Endothelial cell of umbilical vein (primary cell): ENCODE data around the gene NCAPG. TPM values are rescaled to one million over a fixed set of nuclear protein-coding genes. Genes with fewer than 3 reads are reported as not detected.

ENCODE experiments used
- BruUV-seq: library from RNA; stranded (reverse); fragments of 400-500 nt; replicated peaks from 2 replicates; lab custom pipeline; 2021; lab: Mats Ljungman, UMichigan
- CTCF ChIA-PET: fragments of 300-600, 350-600 bp; sonication (Branson Sonifier 250); formaldehyde crosslinking; loops from one replicate; lab custom pipeline; 2021; ENCODE audit warnings: antibody characterized with exemption, inconsistent platforms; lab: Charles Lee
- POLR2A ChIA-PET: fragments of 300-600, 350-600 bp; sonication (Branson Sonifier 250); formaldehyde crosslinking; loops from one replicate; lab custom pipeline; 2021; ENCODE audit warnings: antibody characterized with exemption, inconsistent platforms; lab: Charles Lee
- DNase-seq: peaks from one replicate; pipeline ENCODE4 v3.0.0-alpha.2; 2011; ENCODE audit warnings: low read depth, low spot score
- FAIRE-seq: peaks from 2 replicates; lab custom pipeline; 2011; peaks lifted over from hg19 to GRCh38; lab: Jason Lieb, UNC
- H2AFZ ChIP-seq: 2 replicates; pipeline ENCODE4 v1.6.0; 2012; ENCODE audit warnings: low read depth, low read length, control low read depth, inconsistent platforms
- H3K27ac ChIP-seq: 2 replicates; pipeline ENCODE4 v1.5.1; 2011; ENCODE audit warnings: low read depth, mild to moderate bottlenecking, control low read depth, low read length, moderate library complexity; ENCODE audit not compliant: insufficient read depth
- H3K27me3 ChIP-seq, 2 experiments: 2 replicates each; pipeline versions ENCODE4 v1.6.0 to v1.6.1; 2011; ENCODE audit warnings: low read length in 2 of 2, mixed read lengths in 1 of 2; ENCODE audit not compliant: control insufficient read depth in 2 of 2, insufficient read depth in 2 of 2
- H3K36me3 ChIP-seq, 2 experiments: 2 replicates in 1 of 2; 3 replicates in 1 of 2; pipeline ENCODE4 v1.5.1; 2011; ENCODE audit warnings: low read length in 2 of 2, mild to moderate bottlenecking in 1 of 2, moderate library complexity in 1 of 2; ENCODE audit not compliant: control insufficient read depth in 2 of 2, insufficient read depth in 2 of 2; ENCODE audit errors: extremely low read depth in 1 of 2
- H3K4me1 ChIP-seq: 3 replicates; pipeline ENCODE4 v1.5.1; 2011; ENCODE audit warnings: mild to moderate bottlenecking, low read length; ENCODE audit not compliant: control insufficient read depth, insufficient read depth; ENCODE audit errors: extremely low read depth
- H3K4me2 ChIP-seq: 2 replicates; pipeline ENCODE4 v1.6.1; 2011; ENCODE audit warnings: low read length, control low read depth, mixed read lengths; ENCODE audit not compliant: insufficient read depth
- H3K4me3 ChIP-seq, 3 experiments: fragments of 200-600 bp in 1 of 3; sonication (generic), shearing (Covaris generic) in 1 of 3; replicated peaks in 1 of 3; 2 replicates each; pipeline ENCODE4 v1.5.1; 2011 to 2016; ENCODE audit warnings: control low read depth in 3 of 3, low read length in 3 of 3, mild to moderate bottlenecking in 2 of 3, inconsistent platforms in 1 of 3, low read depth in 1 of 3, moderate library complexity in 1 of 3; ENCODE audit not compliant: insufficient read depth in 1 of 3
- H3K79me2 ChIP-seq: 2 replicates; pipeline ENCODE4 v1.6.0; 2012; ENCODE audit warnings: low read length, inconsistent platforms; ENCODE audit not compliant: control insufficient read depth, insufficient read depth
- H3K9ac ChIP-seq: replicated peaks from 2 replicates; pipeline ENCODE3; 2011; ENCODE audit warnings: low read length, control low read depth; ENCODE audit not compliant: insufficient read depth; ENCODE audit errors: extremely low read depth
- H3K9me1 ChIP-seq: replicated peaks from 3 replicates; pipeline ENCODE4 v1.6.0; 2011; ENCODE audit warnings: mild to moderate bottlenecking, low read length; ENCODE audit not compliant: control insufficient read depth, insufficient read depth; ENCODE audit errors: extremely low read depth
- H3K9me3 ChIP-seq: replicated peaks from 2 replicates; pipeline ENCODE4 v1.5.1; 2012; ENCODE audit warnings: low read length, inconsistent platforms; ENCODE audit not compliant: control insufficient read depth, insufficient read depth
- H4K20me1 ChIP-seq: replicated peaks from 2 replicates; pipeline ENCODE3; 2011; ENCODE audit warnings: mild to moderate bottlenecking, low read length; ENCODE audit not compliant: control insufficient read depth, insufficient read depth; ENCODE audit errors: extremely low read depth
- CTCF ChIP-seq, 2 donors: IDR thresholded peaks; 1 replicate in 1 of 2; 2 replicates in 1 of 2; pipeline ENCODE4 v1.5.1; 2011; ENCODE audit warnings: low read length in 2 of 2, mild to moderate bottlenecking in 2 of 2, moderate library complexity in 2 of 2, control low read depth in 1 of 2, inconsistent platforms in 1 of 2, low read depth in 1 of 2; ENCODE audit not compliant: insufficient read depth in 1 of 2; ENCODE audit errors: extremely low read depth in 1 of 2
- EZH2 ChIP-seq: IDR thresholded peaks from 2 replicates; pipeline ENCODE4 v1.6.1; 2012; ENCODE audit warnings: borderline replicate concordance, low read depth, mild to moderate bottlenecking, moderate library complexity, low read length, inconsistent platforms; ENCODE audit not compliant: severe bottlenecking
- FOS ChIP-seq: IDR thresholded peaks from 2 replicates; pipeline ENCODE4 v1.6.1; 2011; ENCODE audit warnings: mild to moderate bottlenecking, low read length, moderate library complexity, borderline replicate concordance; ENCODE audit not compliant: insufficient read depth
- GATA2 ChIP-seq: IDR thresholded peaks from 2 replicates; pipeline ENCODE4 v1.7.0; 2011; ENCODE audit warnings: low read depth, mild to moderate bottlenecking, moderate library complexity, mixed read lengths, low read length; ENCODE audit not compliant: insufficient read length, insufficient read depth
- JUN ChIP-seq: IDR thresholded peaks from 2 replicates; pipeline ENCODE4 v1.6.1; 2011; ENCODE audit warnings: borderline replicate concordance, low read depth; ENCODE audit not compliant: insufficient read length, insufficient read depth
- MAX ChIP-seq: IDR thresholded peaks from 2 replicates; pipeline ENCODE4 v1.6.1; 2011; ENCODE audit not compliant: insufficient read depth, insufficient read length
- MYC ChIP-seq: IDR thresholded peaks from one replicate; pipeline ENCODE4 v1.6.1; 2011; ENCODE audit warnings: mild to moderate bottlenecking, low read depth, low read length
- POLR2A ChIP-seq: IDR thresholded peaks from 2 replicates; pipeline ENCODE4 v1.6.1; 2012; ENCODE audit warnings: low read depth, mild to moderate bottlenecking, control low read depth, low read length
- POLR2AphosphoS5 ChIP-seq: IDR thresholded peaks from 2 replicates; pipeline ENCODE4 v1.6.1; 2012; ENCODE audit warnings: low read depth, mild to moderate bottlenecking, control low read depth, low read length, moderate library complexity; ENCODE audit not compliant: insufficient read depth
- dilution Hi-C: fragments of 300-500 bp; cut with MboI; formaldehyde crosslinking; loops from one replicate; pipeline ENCODE4 v1.15.0; 2019; ENCODE audit warnings: low sequenced_read_pairs; ENCODE audit not compliant: extremely low pct_ligation_motif_present
- intact Hi-C: fragments of 100-400 bp; cut with micrococcal nuclease; formaldehyde crosslinking; loops from one replicate; pipeline ENCODE4 v1.10.0; 2022
- polyA plus RNA-seq, 4 experiments: library from polyadenylated mRNA; depleted of rRNA in 3 of 4; stranded (reverse) in 3 of 4; unstranded in 1 of 4; fragments of >200 nt; gene quantifications; 2 replicates each; pipeline versions ENCODE4 v1.2.1 to v1.2.3, GENCODE V29; 2011 to 2012; ENCODE audit warnings: missing spikeins in 1 of 4
- total RNA-seq: library from RNA; stranded (reverse); gene quantifications from 2 replicates; pipeline ENCODE4 v1.2.3, GENCODE V29; 2021

Gene NCAPG
- total and polyA plus RNA-seq, 2 donors (not counting 3 experiments of a cell fraction or from before 2014, with no cell fraction given), result 11.6 to 66.4 TPM

DNA sequence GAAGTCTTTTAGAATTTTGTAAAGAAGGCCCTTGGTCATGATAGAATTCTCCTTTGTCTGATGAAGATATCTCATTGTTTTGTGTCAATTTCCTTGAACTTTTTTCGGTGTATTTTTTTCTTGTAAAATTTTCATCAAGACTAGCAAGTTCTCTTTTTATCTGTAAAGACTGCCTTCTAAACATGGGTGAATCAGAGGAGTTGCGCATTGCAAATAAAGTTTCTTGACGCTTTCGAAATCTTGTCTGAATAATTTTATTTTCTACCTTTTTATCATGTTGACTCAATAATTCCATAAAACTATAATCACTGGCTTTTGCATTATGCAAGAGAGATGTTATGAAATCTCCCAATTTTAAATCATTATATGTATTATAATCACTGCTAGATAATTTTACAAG lies 66.2 kb downstream of the NCAPG start:
- H3K27me3 ChIP-seq, result no peaks in the 10 kb centered on the region
- no peaks in the 10 kb centered on the region for H3K79me2 ChIP-seq
- no peaks in the 10 kb centered on the region for H3K9me1 ChIP-seq
- H4K20me1 ChIP-seq, result no peaks in the 10 kb centered on the region
- dilution Hi-C loops, result no loop called here
- intact Hi-C loops, result no loop called here
- peaks cover 0 to 3% of the 10 kb centered on the region in 2 experiments for H3K36me3 ChIP-seq
- DNase-seq, result no peak
- H3K4me1 ChIP-seq, result no peaks in the 10 kb centered on the region
- no peak for FAIRE-seq
- TF ChIP-seq FOS (no peak), MAX (no peak), GATA2 (no peak), JUN (no peak), CTCF (IDR thresholded peaks at IDR 0.05; ENCODE audit: extremely low read depth in 1 of 2, insufficient read depth in 1 of 2, low read depth in 1 of 2, low read length in 2 of 2) (no peak), POLR2A (no peak), POLR2AphosphoS5 (no peak), MYC (no peak), EZH2 (no peak)
- no peak overlapping the region for H3K27ac ChIP-seq
- POLR2A ChIA-PET, result no interaction called here
- no TSS peak for BruUV-seq
- CTCF ChIA-PET, result no interaction called here
- H3K9ac ChIP-seq, result no peak overlapping the region
- no peaks in the 10 kb centered on the region for H3K9me3 ChIP-seq
- H2AFZ ChIP-seq, result no peak overlapping the region
- no peak overlapping the region for H3K4me2 ChIP-seq
- H3K4me3 ChIP-seq, result no peak overlapping the region
